ENCODE data around the gene GNPTAB.

Gene GNPTAB

DNA sequence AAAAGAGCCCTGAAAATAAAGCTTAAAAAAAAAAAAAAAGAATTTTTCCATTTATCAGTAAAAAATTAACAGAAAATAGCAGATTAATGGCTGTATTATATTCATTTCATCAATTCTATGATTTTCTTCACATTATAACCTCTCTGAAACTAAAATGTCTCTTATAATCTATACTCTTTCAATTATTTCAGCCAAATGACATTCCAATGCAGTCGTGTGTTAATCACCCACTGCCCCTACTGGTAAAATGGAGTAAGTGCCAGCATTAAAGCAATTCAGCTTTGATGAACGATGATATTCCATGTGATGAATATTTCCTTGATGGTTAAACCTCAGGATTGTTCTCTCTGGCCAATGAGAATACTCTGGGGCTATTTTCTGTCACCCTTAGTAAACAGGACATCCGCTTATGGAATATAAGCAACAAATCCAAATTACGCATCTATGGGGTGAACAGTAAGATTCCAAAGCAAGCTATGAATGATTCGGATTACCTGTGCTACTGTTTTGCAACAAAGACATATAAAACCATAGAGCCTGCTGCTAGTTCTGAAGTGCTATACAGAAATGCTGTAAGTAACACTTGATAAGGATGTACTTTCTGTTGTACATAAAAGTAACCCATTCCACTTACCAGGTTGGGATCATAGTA is 71.2 kb downstream of the GNPTAB start:
- H3K36me3 ChIP-seq (ENCODE audit: insufficient read depth, insufficient read length, low read length), result peaks cover 36% of the 10 kb centered on the region

DNA sequence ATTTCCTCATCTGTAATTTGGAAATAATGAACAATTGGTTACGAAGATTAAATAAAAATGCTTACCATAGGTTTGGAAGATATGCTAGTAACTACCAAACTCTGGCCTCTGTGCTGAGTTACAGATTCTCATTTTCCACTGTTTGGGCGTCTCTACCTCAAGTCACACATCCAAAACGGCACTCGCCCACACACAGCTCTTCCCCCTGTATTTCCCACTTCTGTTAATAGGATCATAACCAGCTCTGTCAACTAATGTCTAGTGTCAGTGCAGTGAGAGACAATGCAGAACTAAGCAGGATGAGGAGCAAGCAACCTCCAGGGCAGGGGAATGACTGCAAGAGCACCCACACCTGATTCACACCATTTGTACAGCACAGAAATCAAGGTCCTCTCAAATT is 80.6 kb downstream of the GNPTAB start:
- TF ChIP-seq SUZ12 (IDR thresholded peaks at IDR 0.05; ENCODE audit: extremely low read depth, insufficient read depth, insufficient read length), result no peak
- TF ChIP-seq ZNF274 (IDR thresholded peaks at IDR 0.05; ENCODE audit: low read depth, low read length), result no peak
- no peak for TF ChIP-seq YY1 (IDR thresholded peaks at IDR 0.05; ENCODE audit: insufficient read depth, insufficient read length)
- Histone ChIP-seq H3K9me3 (ENCODE audit: insufficient read depth, low read length) (no peaks in the 10 kb centered on the region), H3K27me3 (ENCODE audit: insufficient read depth, insufficient read length) (no peaks in the 10 kb centered on the region), H3K36me3 (ENCODE audit: insufficient read depth, insufficient read length, low read length) (peaks cover 31% of the 10 kb centered on the region), H3K4me3 (ENCODE audit: insufficient read length, low read depth) (no peak overlapping the region), H3K4me1 (ENCODE audit: insufficient read depth, insufficient read length) (peaks cover 4% of the 10 kb centered on the region), H3K9ac (ENCODE audit: insufficient read length, low read depth) (no peak overlapping the region)
- no peak for DNase-seq (ENCODE audit: low read depth, low spot score)

More for the DNA sequence above, 71.2 kb downstream of the GNPTAB start:
- Histone ChIP-seq H3K4me1 (ENCODE audit: insufficient read depth, insufficient read length) (no peaks in the 10 kb centered on the region), H3K4me3 (ENCODE audit: insufficient read length, low read depth) (no peak overlapping the region), H3K9me3 (ENCODE audit: insufficient read depth, low read length) (no peaks in the 10 kb centered on the region), H3K9ac (ENCODE audit: insufficient read length, low read depth) (no peak overlapping the region), H3K27me3 (ENCODE audit: insufficient read depth, insufficient read length) (no peaks in the 10 kb centered on the region)
- TF ChIP-seq YY1 (IDR thresholded peaks at IDR 0.05; ENCODE audit: insufficient read depth, insufficient read length) (no peak), ZNF274 (IDR thresholded peaks at IDR 0.05; ENCODE audit: low read depth, low read length) (no peak), SUZ12 (IDR thresholded peaks at IDR 0.05; ENCODE audit: extremely low read depth, insufficient read depth, insufficient read length) (no peak)
- no peak for DNase-seq (ENCODE audit: low read depth, low spot score)

DNA sequence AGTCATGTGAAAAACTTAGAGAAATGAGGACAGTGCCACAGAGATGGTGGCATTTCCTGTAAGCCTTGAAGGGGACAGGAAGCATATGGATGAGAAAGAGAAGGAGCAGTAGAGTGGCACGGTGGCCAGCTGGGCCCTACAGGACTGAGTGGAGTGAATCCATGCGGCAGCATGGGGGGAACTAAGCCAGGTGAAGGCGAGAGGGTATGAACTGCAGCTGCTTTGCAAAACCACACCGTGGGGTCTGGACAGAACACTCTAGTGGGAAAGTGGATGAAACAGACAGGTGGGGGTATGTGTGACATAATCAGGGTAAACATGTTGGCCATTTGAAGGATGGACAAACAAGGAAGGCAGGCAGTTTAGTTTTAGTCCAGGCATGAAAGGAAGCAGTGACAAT is 81.1 kb downstream of the GNPTAB start:
- peaks cover 31% of the 10 kb centered on the region for H3K36me3 ChIP-seq (ENCODE audit: insufficient read depth, insufficient read length, low read length)
- DNase-seq (ENCODE audit: low read depth, low spot score), result no peak
- TF ChIP-seq YY1 (IDR thresholded peaks at IDR 0.05; ENCODE audit: insufficient read depth, insufficient read length) (no peak), SUZ12 (IDR thresholded peaks at IDR 0.05; ENCODE audit: extremely low read depth, insufficient read depth, insufficient read length) (no peak), ZNF274 (IDR thresholded peaks at IDR 0.05; ENCODE audit: low read depth, low read length) (no peak)
- H3K9me3 ChIP-seq (ENCODE audit: insufficient read depth, low read length), result no peaks in the 10 kb centered on the region
- peaks cover 4% of the 10 kb centered on the region for H3K4me1 ChIP-seq (ENCODE audit: insufficient read depth, insufficient read length)
- no peaks in the 10 kb centered on the region for H3K27me3 ChIP-seq (ENCODE audit: insufficient read depth, insufficient read length)
- H3K4me3 ChIP-seq (ENCODE audit: insufficient read length, low read depth), result no peak overlapping the region
- H3K9ac ChIP-seq (ENCODE audit: insufficient read length, low read depth), result no peak overlapping the region

DNA sequence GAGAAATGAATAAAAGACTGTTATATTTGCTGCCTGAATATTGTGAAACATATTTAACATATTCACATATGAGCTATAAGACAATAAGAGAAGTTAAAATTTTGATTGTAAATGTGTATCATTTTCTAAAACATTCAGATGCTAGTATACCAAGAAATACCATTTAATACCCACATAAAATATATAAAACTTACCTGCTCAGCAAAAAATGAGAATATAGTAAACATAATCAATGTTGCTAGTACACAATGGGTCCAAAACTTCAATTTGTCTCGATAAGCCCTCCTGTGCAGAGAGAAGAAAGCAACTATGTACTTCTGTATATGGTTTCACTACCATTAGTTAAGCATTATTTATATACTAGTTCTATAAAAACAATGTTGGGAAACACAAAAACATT is 81.9 kb downstream of the GNPTAB start:
- peaks cover 36% of the 10 kb centered on the region for H3K36me3 ChIP-seq (ENCODE audit: insufficient read depth, insufficient read length, low read length)
- H3K9ac ChIP-seq (ENCODE audit: insufficient read length, low read depth), result no peak overlapping the region

DNA sequence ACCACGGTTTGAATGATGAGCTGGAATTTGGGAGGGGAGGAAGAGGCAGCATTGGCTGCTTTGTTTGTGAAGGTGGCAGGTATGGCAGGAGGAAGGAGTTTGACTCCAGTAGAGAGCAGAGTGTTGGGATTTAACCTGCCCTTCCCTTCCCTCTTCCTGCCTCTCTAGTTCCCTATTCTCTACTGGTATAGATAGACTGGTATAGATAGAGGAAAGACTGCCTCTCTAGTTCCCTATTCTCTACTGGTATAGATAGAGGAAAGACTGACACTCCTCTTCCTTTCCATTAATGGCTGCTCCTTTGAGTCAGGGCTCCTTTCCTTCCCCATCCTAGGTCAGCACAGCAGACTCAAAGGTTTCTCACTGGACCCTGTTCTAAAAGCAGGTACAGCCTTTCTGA is 83.1 kb downstream of the GNPTAB start:
- Histone ChIP-seq H3K4me3 (ENCODE audit: insufficient read length, low read depth) (no peak overlapping the region), H3K27me3 (ENCODE audit: insufficient read depth, insufficient read length) (no peaks in the 10 kb centered on the region), H3K36me3 (ENCODE audit: insufficient read depth, insufficient read length, low read length) (peaks cover 37% of the 10 kb centered on the region), H3K4me1 (ENCODE audit: insufficient read depth, insufficient read length) (peaks cover 4% of the 10 kb centered on the region), H3K9me3 (ENCODE audit: insufficient read depth, low read length) (no peaks in the 10 kb centered on the region), H3K9ac (ENCODE audit: insufficient read length, low read depth) (no peak overlapping the region)
- DNase-seq (ENCODE audit: low read depth, low spot score), result no peak
- TF ChIP-seq SUZ12 (IDR thresholded peaks at IDR 0.05; ENCODE audit: extremely low read depth, insufficient read depth, insufficient read length) (no peak), YY1 (IDR thresholded peaks at IDR 0.05; ENCODE audit: insufficient read depth, insufficient read length) (no peak), ZNF274 (IDR thresholded peaks at IDR 0.05; ENCODE audit: low read depth, low read length) (no peak)

More for the DNA sequence above, 81.9 kb downstream of the GNPTAB start:
- Histone ChIP-seq H3K4me3 (ENCODE audit: insufficient read length, low read depth) (no peak overlapping the region), H3K9me3 (ENCODE audit: insufficient read depth, low read length) (no peaks in the 10 kb centered on the region), H3K4me1 (ENCODE audit: insufficient read depth, insufficient read length) (peaks cover 4% of the 10 kb centered on the region), H3K27me3 (ENCODE audit: insufficient read depth, insufficient read length) (no peaks in the 10 kb centered on the region)
- TF ChIP-seq YY1 (IDR thresholded peaks at IDR 0.05; ENCODE audit: insufficient read depth, insufficient read length) (no peak), ZNF274 (IDR thresholded peaks at IDR 0.05; ENCODE audit: low read depth, low read length) (no peak), SUZ12 (IDR thresholded peaks at IDR 0.05; ENCODE audit: extremely low read depth, insufficient read depth, insufficient read length) (no peak)
- no peak for DNase-seq (ENCODE audit: low read depth, low spot score)

DNA sequence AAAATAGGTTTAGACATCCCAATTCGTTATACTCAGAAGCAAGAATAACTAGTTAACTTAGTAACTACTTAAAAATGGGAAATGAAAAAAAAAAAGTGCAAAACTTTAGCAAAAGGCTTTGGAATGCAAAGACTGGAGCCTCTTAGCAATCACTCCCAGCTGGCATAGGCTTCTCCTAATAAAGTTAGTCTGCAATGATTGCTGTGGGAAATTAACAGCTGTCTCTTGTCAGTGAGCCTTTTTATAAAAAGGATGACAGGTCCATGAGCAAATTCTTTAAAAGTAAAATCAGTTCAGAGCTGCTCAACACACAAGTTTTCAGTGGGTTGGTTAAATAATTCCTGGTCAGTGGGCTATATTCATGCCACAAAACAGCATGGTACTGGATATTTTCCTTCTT is 84.1 kb downstream of the GNPTAB start:
- no peaks in the 10 kb centered on the region for H3K9me3 ChIP-seq (ENCODE audit: insufficient read depth, low read length)
- H3K36me3 ChIP-seq (ENCODE audit: insufficient read depth, insufficient read length, low read length), result peaks cover 32% of the 10 kb centered on the region
- H3K9ac ChIP-seq (ENCODE audit: insufficient read length, low read depth), result no peak overlapping the region
- no peak for DNase-seq (ENCODE audit: low read depth, low spot score)
- no peak overlapping the region for H3K4me3 ChIP-seq (ENCODE audit: insufficient read length, low read depth)
- no peaks in the 10 kb centered on the region for H3K27me3 ChIP-seq (ENCODE audit: insufficient read depth, insufficient read length)
- TF ChIP-seq YY1 (IDR thresholded peaks at IDR 0.05; ENCODE audit: insufficient read depth, insufficient read length) (no peak), SUZ12 (IDR thresholded peaks at IDR 0.05; ENCODE audit: extremely low read depth, insufficient read depth, insufficient read length) (no peak), ZNF274 (IDR thresholded peaks at IDR 0.05; ENCODE audit: low read depth, low read length) (no peak)
- H3K4me1 ChIP-seq (ENCODE audit: insufficient read depth, insufficient read length), result peaks cover 4% of the 10 kb centered on the region

DNA sequence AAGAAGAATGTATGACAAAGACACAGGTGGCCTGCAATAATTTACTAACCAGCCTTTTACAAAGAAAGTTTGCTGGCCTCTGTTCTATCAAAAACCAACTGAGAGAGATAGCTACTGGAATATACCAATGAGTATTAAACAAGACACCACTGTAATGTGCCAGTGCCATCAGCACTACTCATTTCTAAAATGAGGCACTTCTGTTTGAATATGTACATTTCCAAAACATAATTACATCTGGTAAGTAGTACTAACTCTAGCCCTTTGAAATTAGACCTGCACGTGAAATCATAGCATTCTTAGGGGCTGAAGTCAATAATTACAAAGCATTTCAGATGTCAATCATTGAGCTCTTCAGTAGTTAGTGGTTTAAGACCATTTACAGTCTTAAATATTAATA is 84.6 kb downstream of the GNPTAB start:
- Histone ChIP-seq H3K27me3 (ENCODE audit: insufficient read depth, insufficient read length) (no peaks in the 10 kb centered on the region), H3K4me1 (ENCODE audit: insufficient read depth, insufficient read length) (peaks cover 4% of the 10 kb centered on the region), H3K36me3 (ENCODE audit: insufficient read depth, insufficient read length, low read length) (peaks cover 29% of the 10 kb centered on the region), H3K4me3 (ENCODE audit: insufficient read length, low read depth) (no peak overlapping the region), H3K9me3 (ENCODE audit: insufficient read depth, low read length) (no peaks in the 10 kb centered on the region), H3K9ac (ENCODE audit: insufficient read length, low read depth) (no peak overlapping the region)
- TF ChIP-seq ZNF274 (IDR thresholded peaks at IDR 0.05; ENCODE audit: low read depth, low read length) (no peak), SUZ12 (IDR thresholded peaks at IDR 0.05; ENCODE audit: extremely low read depth, insufficient read depth, insufficient read length) (no peak), YY1 (IDR thresholded peaks at IDR 0.05; ENCODE audit: insufficient read depth, insufficient read length) (no peak)
- no peak for DNase-seq (ENCODE audit: low read depth, low spot score)

Measured in NT2/D1 (cell line).